Measurements from ENCODE around the gene ZNF136. TPM values are rescaled to one million over a fixed set of nuclear protein-coding genes. Genes with fewer than 3 reads are reported as not detected.

The ZNF136 gene
- total and polyA plus RNA-seq, 5 experiments from 2014 or later: 17.8 to 32.4 (median 22.6) TPM

Other genes starting within 250 kb of the ZNF136 start
- gene ZNF700, start 238.0 kb upstream of the ZNF136 start, total RNA-seq: 10 to 100 TPM; 22.4 to 24.0 TPM
- 1 to 10 TPM; 1.1 to 2.9 (median 1.2) TPM for gene ZNF700, start 238.0 kb upstream of the ZNF136 start, polyA plus RNA-seq
- gene ZNF763, start 198.1 kb upstream of the ZNF136 start, total RNA-seq: 10 to 100 TPM; 11.3 to 15.7 TPM
- gene ZNF763, start 198.1 kb upstream of the ZNF136 start, polyA plus RNA-seq: 1 to 10 TPM; 1.9 to 3.9 (median 2.6) TPM
- gene ZNF433, start 127.4 kb upstream of the ZNF136 start, total RNA-seq: 1 to 10 TPM; 3.5 to 4.4 TPM
- 1 to 10 TPM; 2.3 to 7.5 (median 3.0) TPM for gene ZNF433, start 127.4 kb upstream of the ZNF136 start, polyA plus RNA-seq
- gene ZNF878, start 110.1 kb upstream of the ZNF136 start, total RNA-seq: under 1 TPM; 0.21 to 0.22 TPM
- not detected for gene ZNF878, start 110.1 kb upstream of the ZNF136 start, polyA plus RNA-seq
- 10 to 100 TPM; 34.8 to 37.8 TPM for gene ZNF844, start 98.4 kb upstream of the ZNF136 start, total RNA-seq
- 1 to 10 TPM; 3.6 to 4.1 (median 4.0) TPM for gene ZNF844, start 98.4 kb upstream of the ZNF136 start, polyA plus RNA-seq
- gene ZNF20, start 22.7 kb upstream of the ZNF136 start, total RNA-seq: 1 to 10 TPM; 7.4 to 8.2 TPM
- gene ZNF20, start 22.7 kb upstream of the ZNF136 start, polyA plus RNA-seq: 1 to 10 TPM in 2 of 3 donors, under 1 TPM in 1; 0.88 to 2.7 (median 1.9) TPM
- gene ZNF625, start 6.4 kb upstream of the ZNF136 start, total RNA-seq: 1 to 10 TPM; 4.4 to 5.5 TPM
- under 1 TPM; 0.52 to 0.82 (median 0.77) TPM for gene ZNF625, start 6.4 kb upstream of the ZNF136 start, polyA plus RNA-seq
- gene ZNF44, start 131.8 kb downstream of the ZNF136 start, total RNA-seq: 10 to 100 TPM; 71.2 to 73.8 TPM
- gene ZNF44, start 131.8 kb downstream of the ZNF136 start, polyA plus RNA-seq: 10 to 100 TPM; 15.4 to 23.4 (median 20.9) TPM
- 10 to 100 TPM; 18.0 to 18.6 TPM for gene ZNF563, start 170.5 kb downstream of the ZNF136 start, total RNA-seq
- gene ZNF563, start 170.5 kb downstream of the ZNF136 start, polyA plus RNA-seq: 1 to 10 TPM; 3.4 to 6.2 (median 4.3) TPM
- 1 to 10 TPM; 7.4 to 7.6 TPM for gene ZNF442, start 202.6 kb downstream of the ZNF136 start, total RNA-seq
- 1 to 10 TPM in 2 of 3 donors, under 1 TPM in 1; 0.88 to 2.6 (median 1.7) TPM for gene ZNF442, start 202.6 kb downstream of the ZNF136 start, polyA plus RNA-seq
- gene ZNF799, start 238.2 kb downstream of the ZNF136 start, total RNA-seq: 1 to 10 TPM; 8.9 to 9.1 TPM
- gene ZNF799, start 238.2 kb downstream of the ZNF136 start, polyA plus RNA-seq: 1 to 10 TPM; 3.3 to 4.4 (median 3.9) TPM